Measurements from ENCODE around the gene IGSF1. TPM values are rescaled to one million over a fixed set of nuclear protein-coding genes. Genes with fewer than 3 reads are reported as not detected.
A peak's percentile ranks its signal among the peaks of the same experiment; 100 is the strongest.

Gene IGSF1
- polyA plus RNA-seq, 1 donor from 2014 or later: not detected

- H3K27ac Mint-ChIP-seq: no peak overlapping the region
- H3K4me3 Mint-ChIP-seq: peak overlapping the region in 1 of 4 donors; percentile 54
- no peaks in the 10 kb centered on the region for H3K9me3 Mint-ChIP-seq
- peaks cover 10% of the 10 kb centered on the region for H3K27me3 Mint-ChIP-seq
- no peaks in the 10 kb centered on the region for H3K36me3 Mint-ChIP-seq
- H3K4me1 Mint-ChIP-seq: no peaks in the 10 kb centered on the region
Observed at GRCh38 chrX:131289527-131289926, 421 bp upstream of the IGSF1 start.

GRCh38 chrX:131288188-131288587, 918 bp downstream of the IGSF1 start:
- Mint-ChIP-seq H3K27ac (no peak overlapping the region), H3K9me3 (peaks cover 0 to 1% (median 0%) of the 10 kb centered on the region in 3 donors), H3K36me3 (no peaks in the 10 kb centered on the region), H3K4me1 (no peaks in the 10 kb centered on the region), H3K4me3 (no peak overlapping the region), H3K27me3 (peaks cover 10% of the 10 kb centered on the region)

- H3K27me3 Mint-ChIP-seq: peaks cover 10% of the 10 kb centered on the region
Observed at GRCh38 chrX:131287560-131288179, 1.4 kb downstream of the IGSF1 start.

GRCh38 chrX:131279617-131280016, 9.5 kb downstream of the IGSF1 start:
- peaks cover 5% of the 10 kb centered on the region for H3K27me3 Mint-ChIP-seq
- no peaks in the 10 kb centered on the region for H3K4me1 Mint-ChIP-seq
- H3K9me3 Mint-ChIP-seq: peaks cover 0 to 6% (median 0%) of the 10 kb centered on the region in 3 donors
- no peak overlapping the region for H3K27ac Mint-ChIP-seq
- H3K4me3 Mint-ChIP-seq: no peak overlapping the region
- H3K36me3 Mint-ChIP-seq: no peaks in the 10 kb centered on the region

More at GRCh38 chrX:131287560-131288179, 1.4 kb downstream of the IGSF1 start:
- H3K36me3 Mint-ChIP-seq: no peaks in the 10 kb centered on the region
- peaks cover 0 to 2% (median 0%) of the 10 kb centered on the region in 3 donors for H3K9me3 Mint-ChIP-seq
- no peaks in the 10 kb centered on the region for H3K4me1 Mint-ChIP-seq
- H3K4me3 Mint-ChIP-seq: no peak overlapping the region
- H3K27ac Mint-ChIP-seq: no peak overlapping the region

- peaks cover 5% of the 10 kb centered on the region for H3K27me3 Mint-ChIP-seq
- no peaks in the 10 kb centered on the region for H3K36me3 Mint-ChIP-seq
- H3K4me1 Mint-ChIP-seq: no peaks in the 10 kb centered on the region
- H3K9me3 Mint-ChIP-seq: peaks cover 0 to 6% (median 0%) of the 10 kb centered on the region in 3 donors
- no peak overlapping the region for H3K27ac Mint-ChIP-seq
- H3K4me3 Mint-ChIP-seq: no peak overlapping the region
Observed at GRCh38 chrX:131279197-131279596, 9.9 kb downstream of the IGSF1 start.

GRCh38 chrX:131277543-131278136, 11.5 kb downstream of the IGSF1 start:
- Mint-ChIP-seq H3K9me3 (peaks cover 0 to 6% (median 0%) of the 10 kb centered on the region in 3 donors), H3K27ac (no peak overlapping the region), H3K4me1 (no peaks in the 10 kb centered on the region), H3K36me3 (no peaks in the 10 kb centered on the region), H3K4me3 (no peak overlapping the region), H3K27me3 (peaks cover 8% of the 10 kb centered on the region)

- H3K36me3 Mint-ChIP-seq: no peaks in the 10 kb centered on the region
- peaks cover 0 to 6% (median 0%) of the 10 kb centered on the region in 3 donors for H3K9me3 Mint-ChIP-seq
- H3K27me3 Mint-ChIP-seq: peaks cover 5% of the 10 kb centered on the region
- no peak overlapping the region for H3K27ac Mint-ChIP-seq
- no peak overlapping the region for H3K4me3 Mint-ChIP-seq
- H3K4me1 Mint-ChIP-seq: no peaks in the 10 kb centered on the region
Observed at GRCh38 chrX:131273011-131273410, 16.1 kb downstream of the IGSF1 start.

- Mint-ChIP-seq H3K36me3 (no peaks in the 10 kb centered on the region), H3K4me3 (no peak overlapping the region), H3K27me3 (peaks cover 5% of the 10 kb centered on the region), H3K9me3 (peaks cover 0 to 6% (median 0%) of the 10 kb centered on the region in 3 donors), H3K4me1 (no peaks in the 10 kb centered on the region), H3K27ac (no peak overlapping the region)
Observed at GRCh38 chrX:131271826-131272225, 17.3 kb downstream of the IGSF1 start.

- Mint-ChIP-seq H3K4me1 (no peaks in the 10 kb centered on the region), H3K4me3 (no peak overlapping the region), H3K9me3 (peaks cover 0 to 6% (median 0%) of the 10 kb centered on the region in 3 donors), H3K36me3 (no peaks in the 10 kb centered on the region), H3K27ac (no peak overlapping the region), H3K27me3 (peaks cover 4% of the 10 kb centered on the region)
Observed at GRCh38 chrX:131271274-131271673, 17.8 kb downstream of the IGSF1 start.

GRCh38 chrX:131270080-131270479, 19.0 kb downstream of the IGSF1 start:
- Mint-ChIP-seq H3K27ac (no peak overlapping the region), H3K27me3 (peaks cover 4% of the 10 kb centered on the region), H3K4me3 (no peak overlapping the region), H3K9me3 (peaks cover 0 to 2% (median 0%) of the 10 kb centered on the region in 3 donors), H3K36me3 (no peaks in the 10 kb centered on the region), H3K4me1 (no peaks in the 10 kb centered on the region)

GRCh38 chrX:131264665-131265064, 24.4 kb downstream of the IGSF1 start:
- no peak overlapping the region for H3K4me3 Mint-ChIP-seq
- peaks cover 3% of the 10 kb centered on the region for H3K27me3 Mint-ChIP-seq
- no peaks in the 10 kb centered on the region for H3K4me1 Mint-ChIP-seq
- no peak overlapping the region for H3K27ac Mint-ChIP-seq
- H3K36me3 Mint-ChIP-seq: no peaks in the 10 kb centered on the region
- no peaks in the 10 kb centered on the region for H3K9me3 Mint-ChIP-seq

- Mint-ChIP-seq H3K27ac (no peak overlapping the region), H3K9me3 (no peaks in the 10 kb centered on the region), H3K36me3 (no peaks in the 10 kb centered on the region), H3K27me3 (peaks cover 3% of the 10 kb centered on the region), H3K4me3 (no peak overlapping the region), H3K4me1 (no peaks in the 10 kb centered on the region)
Observed at GRCh38 chrX:131264053-131264452, 25.1 kb downstream of the IGSF1 start.

- no peak overlapping the region for H3K4me3 Mint-ChIP-seq
- H3K4me1 Mint-ChIP-seq: no peaks in the 10 kb centered on the region
- H3K27me3 Mint-ChIP-seq: peaks cover 3% of the 10 kb centered on the region
- no peaks in the 10 kb centered on the region for H3K36me3 Mint-ChIP-seq
- H3K27ac Mint-ChIP-seq: no peak overlapping the region
- no peaks in the 10 kb centered on the region for H3K9me3 Mint-ChIP-seq
Observed at GRCh38 chrX:131262738-131263679, 26.1 kb downstream of the IGSF1 start.

GRCh38 chrX:131262200-131262599, 26.9 kb downstream of the IGSF1 start:
- H3K36me3 Mint-ChIP-seq: no peaks in the 10 kb centered on the region
- H3K9me3 Mint-ChIP-seq: no peaks in the 10 kb centered on the region
- no peaks in the 10 kb centered on the region for H3K4me1 Mint-ChIP-seq
- peaks cover 3% of the 10 kb centered on the region for H3K27me3 Mint-ChIP-seq
- no peak overlapping the region for H3K4me3 Mint-ChIP-seq
- no peak overlapping the region for H3K27ac Mint-ChIP-seq

- Mint-ChIP-seq H3K27me3 (no peaks in the 10 kb centered on the region), H3K4me1 (no peaks in the 10 kb centered on the region), H3K4me3 (no peak overlapping the region), H3K36me3 (no peaks in the 10 kb centered on the region), H3K9me3 (no peaks in the 10 kb centered on the region), H3K27ac (no peak overlapping the region)
Observed at GRCh38 chrX:131257367-131257766, 31.7 kb downstream of the IGSF1 start.

Measured in IgD-negative memory B cell (primary cell).